GM19240 (cell line): ENCODE data around the gene SMARCC2.
A peak's percentile ranks its signal among the peaks of the same experiment; 100 is the strongest.
"Not testable (repeated sequence)": the region's sequence is repeated elsewhere in the genome, so short reads cannot be mapped to it uniquely, and the experiment has no call there.

ENCODE experiments used
- DNase-seq: peaks from one replicate; pipeline ENCODE4 v3.0.0; 2011; ENCODE audit warnings: low spot score; ENCODE audit not compliant: insufficient read length

Gene SMARCC2

GRCh38 chr12:56212361-56212760, 23.1 kb upstream of the SMARCC2 start:
- no peak for DNase-seq

DNA sequence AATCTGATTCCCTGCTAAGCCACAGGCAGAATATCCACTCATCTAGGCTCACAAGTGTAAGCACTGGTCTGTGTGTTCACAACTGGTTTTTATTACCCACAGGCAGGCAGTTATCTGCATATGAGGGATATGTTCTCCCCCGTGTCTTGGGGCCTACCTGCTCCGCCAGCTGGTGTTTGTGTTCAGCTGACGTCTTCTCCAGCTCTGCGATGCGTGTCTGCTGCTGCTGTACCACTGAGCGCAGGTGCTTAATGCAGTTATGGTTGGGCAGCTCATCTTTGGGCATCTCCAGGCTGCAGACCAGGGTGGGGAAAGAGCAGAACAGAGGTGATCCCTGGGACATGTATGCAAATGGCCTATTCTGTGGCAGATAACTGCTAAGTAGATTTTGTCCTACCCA, 18.7 kb upstream of the SMARCC2 start:
- DNase-seq = no peak

DNA sequence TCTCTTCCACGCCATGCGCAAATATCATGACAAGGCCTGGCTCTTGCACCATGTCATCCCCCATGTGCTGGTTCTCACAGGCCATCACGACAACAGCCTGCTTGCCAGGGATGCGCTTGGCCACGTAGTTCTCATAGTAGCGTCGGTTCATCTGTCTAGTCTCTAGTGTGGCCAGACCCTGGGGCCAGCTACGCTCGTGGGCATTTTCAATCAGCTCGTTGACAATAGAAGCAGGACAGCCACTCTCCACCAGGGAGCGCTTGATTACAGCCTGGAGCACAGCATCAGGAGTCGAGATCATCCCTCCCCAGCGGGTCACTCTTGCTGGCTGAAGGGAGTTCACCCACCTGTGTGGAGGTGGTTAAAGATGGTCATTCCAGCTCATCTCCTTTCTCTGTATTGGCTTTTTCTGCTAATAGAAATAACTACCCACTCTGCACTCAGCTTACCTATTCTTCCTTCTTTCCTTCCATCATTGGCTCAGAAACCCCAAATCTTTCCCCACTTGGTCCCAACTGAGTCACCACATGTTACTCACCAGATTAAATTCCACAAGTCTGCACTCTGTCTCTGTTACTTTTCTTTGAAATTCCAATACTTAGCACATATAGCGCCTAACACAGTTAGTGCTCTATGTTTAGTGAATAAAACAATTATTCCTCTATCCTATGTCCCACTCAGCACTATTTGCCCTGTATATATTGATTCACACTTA, 17.3 kb upstream of the SMARCC2 start:
- no peak for DNase-seq

GRCh38 chr12:56205445-56205844, 16.2 kb upstream of the SMARCC2 start:
- DNase-seq = no peak

GRCh38 chr12:56204275-56204674, 15.0 kb upstream of the SMARCC2 start:
- DNase-seq = no peak

DNA sequence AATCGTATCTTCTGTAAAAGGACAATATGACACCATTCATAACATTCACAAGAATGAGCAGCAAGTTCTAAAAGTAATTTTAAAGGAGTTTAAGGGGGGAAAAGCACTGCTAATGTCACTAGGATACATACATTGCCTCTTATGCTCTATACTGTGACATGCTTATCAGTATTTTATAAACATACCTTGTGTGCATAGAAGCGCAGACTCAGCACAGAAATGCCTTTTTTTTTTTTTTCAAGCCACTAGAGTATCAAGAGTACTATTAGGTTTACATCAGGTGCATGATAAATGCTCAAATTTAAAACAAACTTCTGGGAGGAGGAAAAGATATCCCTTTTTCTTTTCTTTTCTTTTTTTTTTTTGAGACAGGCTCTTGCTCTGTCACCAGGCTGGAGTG, 13.6 kb upstream of the SMARCC2 start:
- no peak for DNase-seq

DNA sequence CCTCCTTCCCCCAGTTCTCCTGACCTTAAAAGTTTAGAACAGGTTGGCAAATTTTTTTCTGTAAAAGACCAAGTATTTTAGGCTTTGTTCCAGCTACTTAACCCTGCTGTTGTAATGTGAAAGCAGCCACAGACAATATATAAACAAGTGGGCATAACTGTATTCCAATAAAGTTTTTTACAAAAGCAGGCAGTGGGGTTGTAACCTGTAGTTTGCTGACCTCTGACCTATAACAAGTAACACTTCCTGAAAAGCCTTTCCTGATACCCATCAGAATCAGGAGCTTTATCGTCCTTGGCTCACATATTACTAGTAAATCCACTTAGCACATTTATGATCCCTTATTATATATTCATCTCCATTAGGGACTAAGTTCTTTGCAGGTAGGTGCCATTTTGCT, 13.1 kb upstream of the SMARCC2 start:
- DNase-seq = no peak

DNA sequence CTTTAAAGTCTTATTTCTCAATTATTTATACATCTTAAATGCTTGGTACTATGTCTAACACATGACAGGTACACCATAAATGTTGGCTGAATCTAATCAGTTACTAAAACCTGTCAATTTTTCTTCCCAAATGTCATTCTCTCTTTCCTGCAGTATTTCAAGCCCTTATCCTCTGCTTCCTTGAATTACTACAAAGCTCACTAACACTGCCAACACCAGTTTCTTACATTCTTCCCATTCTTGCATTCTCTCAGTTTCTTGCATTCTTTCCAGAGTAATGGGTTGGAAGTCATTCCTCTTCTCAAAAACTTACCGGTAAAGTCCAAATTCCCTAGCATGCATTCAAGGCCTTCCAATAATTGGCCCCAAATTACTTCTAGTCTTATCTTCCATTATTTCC, 9.6 kb upstream of the SMARCC2 start:
- no peak for DNase-seq

GRCh38 chr12:56197921-56198635, 8.8 kb upstream of the SMARCC2 start:
- DNase-seq = no peak

DNA sequence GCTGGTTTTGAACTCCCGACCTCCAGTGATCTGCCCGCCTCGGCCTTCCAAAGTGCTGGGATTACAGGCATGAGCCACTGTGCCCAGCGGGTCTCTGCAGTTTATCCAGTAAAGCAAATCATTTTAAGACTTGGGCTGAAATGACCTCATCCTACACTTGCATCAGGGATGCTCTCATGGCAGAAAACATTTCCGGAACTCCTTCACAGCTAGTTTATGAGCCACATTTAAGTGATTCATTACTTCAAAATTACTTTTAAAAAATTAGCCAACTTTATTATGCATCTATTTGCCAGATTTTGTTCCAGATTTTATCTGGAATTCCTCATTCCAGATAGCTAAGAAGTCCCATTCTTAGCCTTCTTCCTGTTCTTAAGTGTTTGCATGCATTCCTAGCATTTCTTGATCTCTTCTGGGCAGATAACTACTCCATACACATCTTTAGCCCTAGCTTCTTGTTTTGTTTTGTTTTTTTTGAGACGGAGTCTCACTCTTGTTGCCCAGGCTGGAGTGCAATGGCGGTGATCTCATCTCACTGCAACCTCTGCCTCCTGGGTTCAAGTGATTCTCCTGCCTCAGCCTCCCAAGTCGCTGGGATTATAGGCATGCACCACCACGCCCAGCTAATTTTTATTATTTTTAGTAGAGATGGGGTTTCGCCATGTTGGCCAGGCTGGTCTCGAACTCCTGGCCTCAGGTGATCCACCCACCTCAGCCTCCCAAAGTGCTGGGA, 7.7 kb upstream of the SMARCC2 start:
- DNase-seq = not testable (repeated sequence)

- DNase-seq = peak; percentile 57
Observed at GRCh38 chr12:56193025-56193578, 3.8 kb upstream of the SMARCC2 start.

DNA sequence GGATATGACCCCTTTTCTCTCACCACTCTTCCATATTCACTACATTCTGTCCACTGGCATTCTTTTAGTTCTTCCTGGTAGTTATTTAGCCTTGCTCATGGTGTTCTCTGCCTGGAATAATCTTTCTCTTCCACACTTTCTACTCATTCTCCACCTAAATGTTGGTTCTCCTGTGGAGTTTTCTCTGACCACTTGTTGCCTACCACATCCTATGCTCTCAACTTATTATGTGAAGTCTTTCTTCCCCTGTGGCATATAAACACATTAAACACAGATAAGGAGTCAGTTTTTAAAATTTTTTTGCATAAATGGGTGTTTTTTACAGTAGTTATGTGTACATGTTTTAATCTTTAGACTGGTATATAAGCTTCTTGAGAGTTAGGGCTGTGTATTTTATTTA, 3.3 kb upstream of the SMARCC2 start:
- DNase-seq = no peak

GRCh38 chr12:56190695-56191155, 1.4 kb upstream of the SMARCC2 start:
- no peak for DNase-seq

DNA sequence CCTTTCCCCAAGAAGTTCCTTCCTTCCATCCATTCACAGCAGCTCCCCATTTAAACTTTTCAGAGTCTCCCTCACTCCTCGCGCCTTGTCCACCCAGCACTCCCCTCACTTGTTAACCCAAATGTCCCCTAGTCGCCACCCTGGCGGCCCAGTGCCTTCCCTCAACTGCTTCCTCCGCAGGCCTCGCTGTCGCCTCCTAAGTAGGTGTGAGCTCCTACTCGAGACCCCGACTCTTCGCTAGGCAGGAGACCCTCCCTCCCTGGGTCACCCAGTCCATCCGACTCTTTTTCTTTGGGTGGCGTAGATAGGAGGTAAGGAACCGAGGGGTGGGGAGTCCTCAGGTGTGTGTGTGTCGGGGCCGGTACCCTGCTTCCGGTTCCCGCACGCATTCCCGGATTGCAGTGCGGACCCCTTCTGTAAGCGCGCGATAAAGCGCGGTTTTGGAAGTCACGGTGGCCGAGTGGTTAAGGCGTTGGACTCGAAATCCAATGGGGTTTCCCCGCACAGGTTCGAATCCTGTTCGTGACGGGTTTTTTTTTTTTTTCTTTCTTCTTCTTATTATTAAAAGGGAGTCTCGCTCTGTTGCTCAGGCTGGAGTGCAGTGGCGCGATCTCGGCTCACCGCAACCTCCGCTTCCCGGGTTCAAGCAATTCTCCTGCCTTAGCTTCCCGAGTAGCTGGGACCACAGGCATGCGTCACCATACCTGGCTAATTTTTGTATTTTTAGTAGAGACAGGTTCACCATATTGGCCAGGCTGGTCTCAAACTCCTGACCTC, 823 bp upstream of the SMARCC2 start:
- peak; percentile 53 for DNase-seq

GRCh38 chr12:56188778-56189098, 545 bp downstream of the SMARCC2 start:
- DNase-seq = no peak

- DNase-seq = no peak
Observed at GRCh38 chr12:56188131-56188777, 1.0 kb downstream of the SMARCC2 start.

- no peak for DNase-seq
Observed at GRCh38 chr12:56186957-56187356, 2.3 kb downstream of the SMARCC2 start.

- DNase-seq = no peak
Observed at GRCh38 chr12:56178347-56178746, 10.9 kb downstream of the SMARCC2 start.

DNA sequence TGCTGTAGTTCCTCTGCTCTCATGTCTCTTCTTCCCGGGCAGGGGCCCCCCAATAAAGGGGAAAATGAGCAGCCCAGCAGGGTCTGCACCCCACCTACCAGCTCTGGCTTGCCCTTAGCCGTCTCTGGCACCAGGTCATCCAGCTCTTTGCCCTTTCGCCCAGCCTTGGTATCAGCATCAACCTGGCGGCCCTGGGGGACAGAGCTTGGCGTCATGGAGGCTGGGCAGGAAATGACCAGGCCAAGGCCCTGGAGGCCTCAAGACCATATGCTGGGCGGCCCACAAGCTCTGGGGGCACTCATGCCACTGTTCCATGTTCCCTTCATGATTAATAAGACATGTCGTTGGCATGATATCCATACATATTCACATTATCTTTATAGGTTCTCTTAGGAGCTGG, 16.4 kb downstream of the SMARCC2 start:
- no peak for DNase-seq

DNA sequence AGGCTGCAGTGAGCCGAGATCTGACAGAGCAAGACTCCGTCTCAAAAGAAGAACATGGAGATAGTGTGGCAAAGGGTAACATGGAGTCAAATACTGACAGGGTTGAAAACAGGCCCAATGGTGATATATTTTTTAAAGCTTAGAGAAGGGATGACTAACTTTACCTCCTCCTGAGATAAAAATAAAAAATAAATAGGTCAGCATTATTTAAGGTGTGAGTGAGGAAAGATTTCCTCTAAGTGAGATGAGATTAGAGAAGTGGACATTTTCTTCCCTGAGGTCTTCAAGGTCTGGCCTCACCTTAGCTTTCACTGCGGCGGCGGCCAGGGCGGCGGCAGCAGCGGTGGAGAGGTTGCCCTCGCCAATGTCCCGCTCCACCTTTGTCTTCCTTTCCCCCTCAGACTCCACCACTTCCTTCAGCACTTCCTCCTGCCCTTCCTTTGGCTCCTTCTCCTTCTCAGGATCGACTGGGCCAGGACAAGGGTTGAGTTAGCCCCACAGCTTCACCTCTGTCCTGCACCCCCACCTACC, 20.0 kb downstream of the SMARCC2 start:
- DNase-seq = no peak

DNA sequence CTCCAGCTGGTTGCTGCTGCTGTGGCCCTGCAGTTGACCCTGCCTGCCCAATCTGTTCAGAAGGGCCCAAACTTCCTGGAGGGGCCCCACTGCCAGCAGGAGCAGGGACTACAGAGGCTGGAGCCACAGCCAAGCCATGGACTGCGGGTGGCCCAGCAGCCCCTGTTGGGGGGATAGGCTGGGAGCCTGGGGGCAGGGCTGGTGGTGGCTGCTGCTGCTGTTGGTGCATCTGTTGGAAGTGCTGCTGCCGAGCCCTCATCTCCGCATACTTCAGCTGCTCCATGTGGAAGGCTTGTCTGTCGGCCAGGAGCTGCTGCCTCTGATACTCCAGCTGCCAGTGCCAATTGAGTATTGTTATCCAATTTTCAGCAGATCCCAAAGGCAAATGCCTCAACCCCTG, 23.9 kb downstream of the SMARCC2 start:
- DNase-seq = no peak
